Ovary (tissue), 3 donors: ENCODE results near the gene TPRG1L.

Source experiments
- CTCF ChIP-seq, 3 donors: fragments of 450-650 bp in 2 of 3; fragments of 200-600 bp in 1 of 3; IDR thresholded peaks; one replicate each; pipeline versions ENCODE4 v1.5.1 to v1.8.0; 2016 to 2022; ENCODE audit warnings: antibody characterized with exemption in 3 of 3, mild to moderate bottlenecking in 1 of 3
- EP300 ChIP-seq: sonication (generic); formaldehyde crosslinking; IDR thresholded peaks from one replicate; pipeline ENCODE4 v1.6.1; 2017; ENCODE audit warnings: antibody characterized with exemption
- POLR2A ChIP-seq: fragments of 450-650 bp; IDR thresholded peaks from one replicate; pipeline ENCODE4 v1.6.1; 2017; ENCODE audit warnings: antibody characterized with exemption, mild to moderate bottlenecking, moderate library complexity
- donor health status: DM: no; HTN: no; CAD: no.

GRCh38 chr1:3631320-3632260 lies 6.8 kb downstream of the TPRG1L start:
- TF ChIP-seq CTCF (IDR thresholded peaks at IDR 0.05) (no peak), EP300 (no peak), POLR2A (no peak)
